CMK (cell line): ENCODE measurements around the gene MEDAG.
A peak's percentile ranks its signal among the peaks of the same experiment; 100 is the strongest.

Experiments
- DNase-seq: peaks from one replicate; pipeline ENCODE4 v3.0.0-alpha.2; 2010; ENCODE audit warnings: low read depth

MEDAG gene

DNA sequence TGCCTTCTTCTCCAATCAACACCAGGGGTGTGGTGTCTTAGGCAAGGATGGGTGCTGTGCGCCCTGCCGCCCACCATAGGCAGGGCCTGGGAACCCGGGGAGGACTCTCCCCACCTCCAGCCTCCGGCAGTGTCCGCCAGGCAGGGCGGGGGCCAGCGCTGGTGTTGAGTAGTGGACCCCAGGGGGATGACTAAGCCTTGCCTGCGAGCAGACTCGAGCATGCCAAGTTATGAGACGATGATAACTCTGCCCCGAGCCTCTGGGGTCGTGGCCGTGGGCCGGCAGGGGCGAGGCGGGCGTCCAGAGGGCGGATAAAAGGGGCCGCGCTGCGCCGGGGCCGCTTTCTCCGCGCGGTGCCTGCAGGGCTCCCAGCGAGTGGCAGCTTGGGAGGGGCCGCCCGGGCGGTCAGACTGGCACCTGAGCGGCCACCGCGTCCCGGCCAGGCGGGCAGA, at the start of gene MEDAG:
MEDAG (plus strand) TSS at position 340 of the 452 bp plus-strand sequence. CDS start 245 bp downstream, outside the sequence.
- DNase-seq = no peak

DNA sequence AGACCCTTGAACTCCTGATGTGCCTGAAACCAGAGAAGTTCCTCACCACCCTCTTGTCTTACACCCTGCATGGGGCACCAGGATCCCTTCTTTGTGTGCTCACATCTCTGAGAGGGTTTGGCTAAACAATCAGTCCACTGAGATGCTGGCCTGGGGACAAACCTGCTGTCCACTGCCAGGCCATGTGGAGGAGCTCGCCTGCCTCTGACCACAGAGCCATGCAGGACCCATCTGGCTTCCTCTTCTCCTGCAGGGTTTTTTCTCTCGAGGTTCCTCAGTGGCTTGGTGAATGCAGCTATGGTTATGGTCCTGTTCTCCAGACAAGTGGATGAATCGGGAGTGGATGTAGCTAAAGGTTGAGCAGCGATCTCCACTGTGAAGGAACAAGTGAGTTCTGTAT, 49.1 kb upstream of the MEDAG start:
- no peak for DNase-seq

DNA sequence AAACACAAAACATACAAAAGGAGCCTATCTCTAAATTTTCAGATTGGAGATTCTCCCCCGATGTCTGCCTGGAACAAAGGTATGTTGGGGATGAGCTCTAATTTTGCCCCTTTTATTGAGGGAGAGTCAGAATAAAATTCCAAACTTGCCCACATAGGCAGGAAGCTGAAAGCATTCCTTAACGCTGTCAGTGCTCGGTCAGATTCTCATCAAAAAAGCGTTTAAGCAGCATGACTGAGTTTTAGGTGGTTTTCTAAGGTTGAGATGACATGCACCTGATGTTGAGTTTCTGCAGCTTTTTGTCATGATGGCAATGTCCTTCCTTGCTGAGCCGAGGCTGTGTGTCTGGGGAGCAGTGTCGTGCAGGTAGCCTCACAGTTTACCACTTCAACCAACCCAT, 48.4 kb upstream of the MEDAG start:
- no peak for DNase-seq

DNA sequence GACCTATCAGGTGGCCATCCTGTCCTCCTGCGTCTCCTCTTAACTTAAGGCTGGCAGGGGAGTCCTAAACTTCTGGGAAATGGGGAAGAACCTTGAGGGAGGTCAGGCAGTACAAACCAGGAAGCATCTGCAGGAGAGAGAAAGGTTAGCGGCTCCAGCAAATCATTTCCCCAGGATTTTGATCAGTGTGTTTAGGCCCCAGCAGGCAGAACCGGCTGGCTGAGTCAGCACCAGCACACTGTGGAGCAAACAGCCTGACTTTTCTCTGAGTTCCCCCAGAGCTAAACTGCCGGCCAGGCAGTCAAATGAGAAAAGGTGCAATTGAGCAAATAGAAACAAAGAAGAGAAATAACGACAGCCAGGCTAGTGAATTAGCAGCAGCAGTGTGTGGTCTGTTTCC, 46.7 kb upstream of the MEDAG start:
- DNase-seq = no peak

DNA sequence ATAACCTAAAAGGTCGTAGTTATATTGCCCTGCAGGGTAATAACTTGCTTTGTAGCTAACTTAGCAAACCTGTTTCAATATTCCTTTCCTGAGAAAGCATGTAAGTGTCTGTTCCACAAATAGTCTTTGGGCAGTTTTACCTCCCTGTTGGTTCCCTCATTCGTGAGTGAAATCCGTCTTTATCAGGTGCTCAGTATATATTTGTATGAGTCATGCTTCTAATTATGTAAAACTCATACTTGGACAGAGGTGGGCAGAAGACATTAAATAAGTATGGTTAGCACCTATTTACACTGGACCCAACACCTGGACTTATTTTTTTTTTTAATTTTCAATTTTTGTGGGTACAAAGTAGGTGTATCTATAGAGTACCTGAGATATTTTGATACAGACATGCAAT, 44.9 kb upstream of the MEDAG start:
- DNase-seq = no peak

DNA sequence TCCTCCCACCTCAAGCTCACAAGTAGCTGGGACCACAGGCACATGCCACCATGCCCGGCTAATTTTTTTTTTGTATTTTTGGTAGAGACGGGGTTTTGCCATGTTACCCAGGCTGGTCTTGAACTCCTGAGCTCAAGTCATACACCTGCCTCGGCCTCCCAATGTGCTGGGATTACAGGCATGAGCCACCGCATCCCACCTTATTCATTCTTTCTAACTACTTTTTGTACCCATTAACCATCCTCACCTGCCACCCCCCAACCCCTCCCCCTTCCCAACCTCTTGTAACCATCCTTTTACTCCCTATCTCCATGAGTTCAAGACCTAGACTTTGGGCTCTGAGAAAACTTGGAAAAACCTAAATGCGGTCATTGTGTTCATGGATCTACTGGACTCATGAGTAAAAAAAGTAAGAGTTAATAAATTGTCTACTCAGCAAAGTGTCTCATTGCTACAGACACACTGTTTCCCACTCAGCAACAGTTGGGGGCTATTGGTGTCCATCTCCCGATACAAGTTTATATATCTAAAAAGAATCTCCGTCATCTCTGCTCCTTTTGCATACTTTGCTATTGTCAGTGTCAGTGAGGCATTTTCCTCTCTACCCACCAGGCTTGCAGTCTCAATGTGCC, 44.1 kb upstream of the MEDAG start:
- no peak for DNase-seq

DNA sequence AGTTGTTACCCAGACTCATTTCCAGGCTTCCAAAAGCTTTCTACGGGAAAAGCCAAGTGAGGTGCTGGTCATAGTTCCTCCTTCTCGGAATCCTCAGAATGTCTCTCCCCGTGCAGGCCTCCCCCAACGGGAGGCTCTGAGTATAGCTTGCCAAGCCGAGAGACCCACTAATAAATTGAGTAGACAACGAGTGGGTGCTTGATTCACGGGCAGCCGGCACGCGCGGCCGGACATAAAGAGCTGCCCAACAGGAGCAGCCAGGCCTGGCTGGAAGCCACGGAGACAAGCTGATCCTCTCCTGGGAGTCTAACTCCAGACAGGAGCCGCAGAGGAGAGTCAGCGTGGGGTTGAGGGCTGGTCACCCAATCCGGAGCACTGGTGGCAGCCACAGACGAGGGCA, 43.4 kb upstream of the MEDAG start:
- no peak for DNase-seq

DNA sequence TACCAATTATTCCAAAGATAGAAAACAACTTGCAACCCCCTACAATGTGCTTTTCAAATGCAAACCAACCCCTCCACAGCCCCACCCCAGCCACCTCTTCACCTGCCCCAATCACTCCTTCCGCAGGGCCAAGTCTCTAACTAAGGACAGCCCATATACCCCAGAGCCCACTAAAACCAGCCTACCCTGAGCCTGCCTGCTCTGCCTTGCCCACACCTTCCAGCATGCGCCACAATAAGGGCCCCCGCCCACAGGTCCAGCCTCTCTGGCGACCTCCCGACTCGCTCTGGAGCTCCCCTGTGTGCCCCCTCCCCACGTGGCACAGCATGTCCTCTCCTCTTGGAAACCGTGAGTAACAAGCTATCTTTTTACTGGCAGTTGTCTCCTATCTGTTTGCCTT, 42.8 kb upstream of the MEDAG start:
- DNase-seq = no peak

DNA sequence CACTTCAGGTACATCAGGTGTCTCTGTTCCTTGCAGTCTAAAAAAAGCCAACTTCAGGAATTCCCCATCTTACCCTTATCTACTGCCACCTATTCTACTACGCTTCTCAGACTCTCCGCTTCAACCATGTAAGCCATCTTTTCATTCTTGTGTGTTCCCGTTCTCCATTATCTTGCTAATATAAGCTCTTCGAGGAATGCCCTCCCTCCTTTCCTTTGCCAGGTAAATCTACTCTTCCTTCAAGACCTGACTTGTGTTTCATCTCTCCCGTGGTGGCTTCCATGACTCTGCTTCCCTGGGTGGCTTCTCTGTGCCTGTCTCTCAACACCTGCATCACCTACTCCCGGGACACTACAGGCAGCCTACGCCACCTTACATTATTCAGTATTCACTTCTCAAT, 42.3 kb upstream of the MEDAG start:
- DNase-seq = no peak

DNA sequence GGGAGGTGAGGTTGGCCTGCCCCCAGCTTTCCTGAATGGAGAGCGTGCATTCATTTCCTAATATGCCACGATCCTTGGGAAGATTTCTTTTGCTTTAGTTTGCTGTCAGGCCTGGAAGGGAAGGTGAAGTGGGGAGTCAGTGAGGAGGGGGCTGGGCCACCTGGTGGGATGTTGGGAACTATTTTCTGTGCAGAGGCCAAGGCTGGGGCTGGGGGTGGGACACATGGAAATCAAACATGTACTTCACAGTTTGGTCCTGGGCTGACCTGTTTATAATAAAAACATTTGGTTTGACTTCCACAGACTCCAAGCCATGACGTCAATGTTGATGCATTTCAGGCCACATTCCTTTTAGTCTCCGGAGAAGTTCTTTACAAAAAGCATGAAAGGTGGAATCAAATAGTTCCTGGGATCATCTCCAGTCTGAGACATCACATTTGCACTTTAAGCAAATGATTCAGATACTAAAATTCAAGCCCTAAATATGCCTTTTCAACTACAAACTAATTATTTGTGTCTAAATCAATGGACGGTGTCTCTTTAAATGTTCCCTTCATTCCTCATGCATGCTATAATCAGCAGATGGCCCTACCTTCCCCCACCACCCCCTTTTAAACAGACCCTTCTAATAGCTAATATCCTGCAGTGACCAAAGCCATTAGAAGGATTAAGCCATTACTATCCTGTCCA, 41.5 kb upstream of the MEDAG start:
- no peak for DNase-seq

DNA sequence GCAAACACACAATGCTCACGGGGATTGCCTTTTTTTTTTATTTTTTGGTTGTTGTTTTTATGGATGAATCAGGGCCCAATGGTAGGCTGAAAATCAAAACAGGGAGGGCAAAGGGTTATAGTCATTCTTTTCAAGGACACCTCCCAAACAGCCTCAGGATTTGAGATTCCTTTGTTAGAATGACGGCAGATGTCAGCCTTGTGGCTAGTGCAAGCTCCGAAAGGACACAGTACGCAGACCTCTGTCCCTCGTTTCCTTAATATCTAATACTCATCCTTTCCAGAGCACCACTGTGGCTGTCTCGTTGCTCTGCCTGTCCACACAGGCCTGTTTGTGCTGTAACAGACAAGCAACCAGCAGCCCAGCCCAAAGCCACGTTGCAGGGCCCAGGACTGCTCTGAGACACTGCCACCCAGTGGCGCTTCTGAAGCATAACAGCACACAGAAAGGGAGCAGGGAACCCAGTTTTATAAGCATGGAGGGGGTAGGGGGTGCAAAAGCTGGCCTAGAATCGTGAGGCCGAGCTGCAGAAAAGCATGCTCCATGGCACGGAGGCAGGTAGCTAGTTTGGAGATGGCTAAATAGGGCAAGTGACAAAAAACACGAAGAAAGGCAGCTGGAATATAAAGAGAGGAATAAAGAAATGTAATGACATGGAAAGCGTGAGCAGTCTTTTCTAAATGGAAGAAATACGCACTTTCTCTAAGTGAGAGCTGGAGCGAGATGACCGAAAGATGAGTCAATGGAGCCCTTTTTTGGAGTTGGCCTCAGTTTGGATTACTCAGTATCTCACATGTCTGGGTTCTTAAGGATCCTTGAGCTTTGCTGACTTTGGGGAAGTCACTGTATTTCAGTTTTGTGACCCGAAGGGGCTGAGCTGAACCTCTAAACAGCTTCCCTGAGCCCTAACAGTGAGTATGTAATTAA, 40.7 kb upstream of the MEDAG start:
- peak; percentile 21 for DNase-seq

DNA sequence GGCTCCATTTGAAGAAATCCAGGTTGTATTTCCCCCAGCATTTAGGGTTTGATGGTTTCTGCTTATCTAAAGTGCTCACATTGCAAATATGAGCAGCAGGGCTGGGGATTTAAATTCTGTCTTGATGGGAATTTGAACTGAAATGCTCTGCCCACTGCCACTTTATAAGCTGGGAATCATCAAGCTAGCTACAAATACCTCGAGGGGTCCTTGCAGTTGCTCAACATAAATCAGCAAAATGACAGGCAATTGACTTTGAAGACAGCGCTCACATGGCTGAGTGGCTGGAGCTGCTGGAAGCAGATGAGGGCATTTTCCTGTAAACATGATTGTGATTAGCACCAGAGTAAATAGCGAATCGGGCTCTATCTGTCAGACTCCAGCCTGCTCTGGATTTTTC, 39.4 kb upstream of the MEDAG start:
- no peak for DNase-seq

DNA sequence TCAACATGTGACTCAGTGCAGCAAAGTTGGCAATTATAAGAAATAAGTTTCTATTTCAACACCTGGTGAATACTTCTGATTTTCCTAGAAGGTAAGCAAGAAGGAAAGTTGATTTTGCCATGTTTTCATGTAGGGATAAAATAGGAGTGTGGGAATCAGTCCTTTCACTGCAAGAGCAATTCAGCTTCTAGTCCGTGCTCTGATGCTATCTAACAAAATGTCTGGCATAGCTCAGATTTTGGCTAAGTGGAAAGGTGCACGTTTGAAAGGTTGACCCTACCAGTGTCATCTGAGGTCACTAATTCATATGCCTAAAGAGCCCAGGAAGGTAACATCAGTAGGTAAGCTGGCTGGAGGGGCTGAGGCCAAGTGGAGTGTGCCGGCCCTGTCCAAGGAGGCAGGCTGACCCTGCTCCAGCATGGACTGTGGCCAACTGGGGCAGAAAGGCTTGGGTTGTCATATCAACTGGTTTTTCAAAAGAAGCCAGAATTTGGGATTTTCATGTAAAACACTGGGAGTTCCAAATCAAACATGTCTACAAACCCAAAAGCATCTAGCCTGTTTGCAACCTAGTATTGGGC, 38.9 kb upstream of the MEDAG start:
- DNase-seq = no peak

DNA sequence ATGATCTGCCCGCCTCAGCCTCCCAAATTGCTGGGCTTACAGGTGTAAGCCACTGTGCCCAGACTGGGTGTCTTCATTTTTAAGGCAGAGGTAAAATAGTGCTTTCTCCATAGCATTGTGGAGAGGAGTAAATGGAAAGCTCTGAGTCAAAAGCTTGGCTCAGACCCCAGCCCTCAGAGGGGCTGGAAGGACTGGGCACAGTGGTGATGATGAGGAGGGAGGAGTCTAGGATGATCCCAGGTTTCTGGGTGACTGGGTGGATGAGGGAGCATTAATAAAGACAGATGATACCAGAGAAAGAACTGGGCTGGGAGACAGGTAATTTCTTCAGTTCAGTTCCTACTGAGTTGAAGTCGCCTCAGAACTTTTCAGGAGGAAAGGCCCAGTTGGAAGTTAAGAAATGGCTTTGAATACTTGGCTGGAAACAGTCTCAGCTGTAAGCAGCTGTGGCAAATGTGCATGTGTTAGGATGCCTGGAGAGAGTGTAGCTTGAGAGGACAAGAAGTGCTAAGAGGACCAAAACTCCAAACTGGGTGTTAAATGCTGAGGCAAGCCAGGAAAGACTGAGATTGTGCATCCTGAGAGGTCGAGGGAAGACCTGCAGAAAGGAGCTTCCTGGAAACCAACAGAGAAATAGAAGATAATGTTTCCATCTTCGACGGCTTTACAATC, 37.1 kb upstream of the MEDAG start:
- DNase-seq = no peak

DNA sequence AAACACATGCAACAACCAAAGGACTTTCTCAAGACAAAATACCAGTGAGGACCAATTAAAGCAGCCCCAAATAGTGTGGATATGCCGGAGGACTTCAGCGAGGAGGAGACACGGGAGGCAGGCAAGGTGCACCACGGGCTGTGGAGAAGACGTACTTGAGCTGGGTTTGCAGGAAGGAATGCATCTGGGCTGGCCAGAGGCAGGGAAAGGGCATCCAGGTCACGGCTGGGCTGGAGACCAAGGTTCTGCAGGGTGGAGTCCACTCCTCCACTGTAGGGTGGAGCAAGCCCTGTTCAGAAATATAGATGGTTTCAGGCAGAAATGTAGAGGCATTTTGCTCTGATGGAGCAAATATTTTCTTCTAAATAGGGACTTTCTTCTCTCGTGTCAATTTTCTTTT, 36.6 kb upstream of the MEDAG start:
- DNase-seq = no peak

DNA sequence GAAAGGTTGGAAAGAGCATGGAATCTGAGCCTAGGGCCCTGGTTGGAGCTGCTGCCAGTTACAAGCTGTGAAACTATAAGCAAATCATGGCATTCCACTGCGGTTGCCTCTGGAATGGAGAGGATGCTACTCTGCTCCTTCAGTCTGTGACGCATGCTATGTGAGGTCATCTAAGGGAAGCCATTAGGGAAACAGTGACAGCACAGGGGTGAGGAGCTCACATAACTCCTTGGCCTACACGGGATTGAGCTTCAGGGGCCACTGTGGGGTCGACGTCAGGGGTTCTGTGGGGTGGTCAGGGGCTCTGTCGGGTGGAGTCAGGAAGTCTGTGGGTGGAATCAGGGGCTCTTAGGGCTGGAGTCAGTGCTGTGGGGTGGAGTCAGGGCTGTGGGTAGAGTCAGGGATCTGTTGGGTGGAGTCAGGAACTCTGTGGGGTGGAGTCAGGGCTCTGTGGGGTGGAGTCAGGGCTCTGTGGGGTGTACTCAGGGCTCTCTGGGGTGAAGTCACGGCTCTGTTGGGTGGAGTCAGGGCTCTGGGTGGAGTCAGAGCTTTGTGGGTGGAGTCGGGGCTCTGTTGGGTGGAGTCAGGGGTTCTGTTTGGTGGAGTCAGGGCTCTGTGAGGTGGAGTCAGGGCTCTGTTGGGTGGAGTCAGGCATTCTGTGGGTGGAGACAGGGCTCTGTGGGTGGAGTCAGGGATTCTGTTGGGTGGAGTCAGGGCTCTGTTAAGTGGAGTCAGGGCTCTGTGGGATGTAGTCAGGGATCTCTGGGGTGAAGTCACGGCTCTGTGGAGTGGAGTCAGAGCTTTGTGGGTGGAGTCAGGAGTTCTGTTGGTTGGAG, 35.8 kb upstream of the MEDAG start:
- peak; percentile 80 for DNase-seq

DNA sequence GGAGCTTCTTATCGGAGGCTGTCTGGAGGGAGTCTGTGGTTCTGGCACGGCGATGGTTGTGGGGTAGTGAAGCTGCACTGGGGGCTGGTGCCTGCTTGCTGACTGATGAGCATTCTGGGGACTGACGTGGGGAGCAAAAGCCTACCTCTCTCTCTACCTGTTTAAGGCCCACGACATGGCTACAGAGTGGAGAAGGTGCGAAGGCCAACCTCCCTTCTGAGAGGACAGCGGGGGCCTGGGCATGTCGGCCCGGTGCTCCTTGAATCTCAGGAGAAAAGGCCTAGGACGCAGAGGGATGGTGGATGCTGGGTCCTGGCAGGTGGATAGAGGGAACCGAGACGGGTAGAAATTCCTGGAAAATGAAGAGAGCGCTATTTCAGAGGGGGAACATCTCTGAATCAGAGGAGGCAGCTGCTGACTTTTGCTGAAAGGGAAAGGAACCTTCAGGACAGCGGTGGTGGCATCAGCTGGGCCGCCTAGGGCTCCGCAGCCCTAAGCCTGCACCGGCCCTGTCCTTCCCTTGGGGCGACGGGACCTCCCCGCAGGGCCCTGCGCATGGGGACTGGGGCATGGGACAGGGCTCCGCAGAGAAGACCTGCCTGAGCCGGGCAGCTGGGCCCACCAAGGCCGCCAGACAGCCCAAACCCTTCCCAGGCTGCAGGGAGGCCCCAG, 35.0 kb upstream of the MEDAG start:
- DNase-seq = no peak

DNA sequence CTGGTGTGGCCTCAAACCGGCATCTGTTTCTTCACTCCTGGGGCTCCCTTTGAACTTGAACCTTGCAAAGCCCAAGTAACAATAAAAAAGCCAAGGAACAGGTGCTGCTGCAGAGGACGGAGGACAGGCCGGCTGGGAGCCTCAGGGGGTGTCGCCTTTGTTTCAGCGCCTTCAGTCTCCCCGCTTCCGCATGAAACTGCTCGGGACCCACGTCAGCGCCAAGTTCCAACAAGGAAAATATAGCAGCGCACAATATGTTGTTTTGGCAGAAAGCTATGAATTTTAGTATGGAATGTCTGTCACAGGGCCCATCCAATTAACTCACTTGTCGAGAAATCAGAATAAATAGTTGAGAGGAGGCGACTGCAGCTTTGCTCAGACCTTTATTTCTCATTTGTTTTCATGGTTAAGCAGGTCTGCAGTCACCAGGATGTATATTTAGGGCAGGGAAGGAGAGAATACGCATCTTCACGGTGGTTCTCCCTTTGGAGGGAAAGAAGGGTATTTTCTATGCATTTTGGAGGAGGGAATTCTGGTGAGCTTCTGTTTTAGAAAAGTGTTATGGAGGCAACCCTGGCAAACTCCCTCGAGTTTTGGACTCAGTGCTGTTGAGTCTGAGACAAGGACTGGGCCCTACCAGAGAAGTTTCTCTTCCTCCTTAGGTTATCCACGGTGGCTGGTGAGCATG, 34.3 kb upstream of the MEDAG start:
- DNase-seq = no peak

DNA sequence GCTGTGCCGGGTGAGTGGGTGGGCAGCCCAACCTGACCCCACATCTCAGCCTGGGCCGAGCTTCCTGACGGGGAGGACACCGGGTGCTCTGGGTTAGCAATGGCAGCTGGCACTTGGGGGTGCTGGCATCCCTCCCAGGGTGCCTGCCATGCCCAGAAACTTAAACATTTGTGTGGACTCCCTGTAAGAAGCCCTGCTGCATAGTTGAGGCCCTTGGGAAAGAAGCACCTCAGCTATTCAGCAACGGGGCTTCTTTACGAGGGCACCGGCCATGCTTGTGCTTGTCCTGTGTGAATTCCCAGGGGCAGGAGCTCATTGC, 33.8 kb upstream of the MEDAG start:
- no peak for DNase-seq
